GM12878 (cell line): ENCODE results near the gene CXorf58. TPM values are rescaled to one million over a fixed set of nuclear protein-coding genes. Genes with fewer than 3 reads are reported as not detected.

Source experiments
- ATAC-seq: fragments of 200-7000 bp; cut with Tn5 transposase; 3 replicates; pipeline ENCODE4 v1.9.1; 2020; ENCODE audit warnings: mild to moderate bottlenecking, moderate library complexity
- BruUV-seq: library from RNA; stranded (reverse); fragments of 400-500 nt; replicated peaks from 2 replicates; lab custom pipeline; 2021; lab: Mats Ljungman, UMichigan
- CTCF ChIA-PET: fragments of 300-600 bp; sonication (Branson Sonifier 250); formaldehyde crosslinking; extraction: SDS; loops from one replicate; lab custom pipeline; 2021; ENCODE audit warnings: inconsistent platforms; lab: Yijun Ruan, JAX
- POLR2A ChIA-PET: fragments of 350-600 bp; formaldehyde crosslinking; extraction: SDS; loops from one replicate; lab custom pipeline; 2021; ENCODE audit warnings: inconsistent platforms; lab: Charles Lee
- RAD21 ChIA-PET: fragments of 300-600 bp; sonication (Branson Sonifier 250); formaldehyde crosslinking; loops from one replicate; lab custom pipeline; 2023; ENCODE audit warnings: antibody characterized with exemption; ENCODE audit not compliant: unreplicated experiment; lab: Charles Lee
- SMC1A ChIA-PET: fragments of 300-600 bp; sonication (Branson Sonifier 250); formaldehyde crosslinking; loops from one replicate; lab custom pipeline; 2023; ENCODE audit not compliant: unreplicated experiment, uncharacterized antibody; lab: Charles Lee
- DNase-seq: peaks from one replicate; pipeline ENCODE4 v3.0.0-alpha.2; 2011; ENCODE audit warnings: low read depth, low spot score
- FAIRE-seq: peaks from 3 replicates; lab custom pipeline; 2011; peaks lifted over from hg19 to GRCh38; lab: Jason Lieb, UNC
- H2AFZ ChIP-seq: 2 replicates; pipeline ENCODE4 v1.6.0; 2011; ENCODE audit warnings: low read depth, low read length, control low read depth; ENCODE audit not compliant: control insufficient read depth
- H3K27ac ChIP-seq: 2 replicates; pipeline ENCODE4 v1.5.1; 2011; ENCODE audit warnings: control low read depth; ENCODE audit not compliant: control insufficient read depth, insufficient read depth
- H3K27me3 ChIP-seq, 2 experiments: replicated peaks in 1 of 2; 2 replicates each; pipeline versions ENCODE4 v1.6.0 to v1.6.1; 2011; ENCODE audit warnings: low read length in 1 of 2; ENCODE audit not compliant: control insufficient read depth in 2 of 2, insufficient read depth in 2 of 2
- H3K36me3 ChIP-seq, 2 experiments: 2 replicates each; pipeline ENCODE4 v1.5.1; 2011; ENCODE audit warnings: low read length in 1 of 2; ENCODE audit not compliant: control insufficient read depth in 2 of 2, insufficient read depth in 2 of 2
- H3K4me1 ChIP-seq: 2 replicates; pipeline ENCODE4 v1.6.1; 2011; ENCODE audit warnings: mild to moderate bottlenecking, low read length, moderate library complexity, mixed read lengths; ENCODE audit not compliant: control insufficient read depth, insufficient read depth
- H3K4me2 ChIP-seq: 2 replicates; pipeline ENCODE4 v1.6.0; 2011; ENCODE audit warnings: control low read depth; ENCODE audit not compliant: control insufficient read depth, insufficient read depth
- H3K4me3 ChIP-seq: fragments of 200-600 bp; sonication (generic); 2 replicates; pipeline ENCODE4 v1.5.1; 2016
- H3K79me2 ChIP-seq: 2 replicates; pipeline ENCODE4 v1.6.0; 2011; ENCODE audit warnings: low read length; ENCODE audit not compliant: control insufficient read depth, insufficient read depth
- H3K9ac ChIP-seq: 2 replicates; pipeline ENCODE4 v1.8.0; 2011; ENCODE audit warnings: low read length, control low read depth, mixed read lengths; ENCODE audit not compliant: control insufficient read depth, insufficient read depth
- H3K9me3 ChIP-seq: replicated peaks from 3 replicates; pipeline ENCODE4 v1.5.1; 2011; ENCODE audit warnings: mild to moderate bottlenecking, low read length; ENCODE audit not compliant: control insufficient read depth, insufficient read depth
- H4K20me1 ChIP-seq: 2 replicates; pipeline ENCODE4 v1.6.0; 2011; ENCODE audit not compliant: control insufficient read depth, insufficient read depth
- ASH2L ChIP-seq: fragments of 300-600, 200-600 bp; sonication (generic); IDR thresholded peaks from 2 replicates; pipeline ENCODE4 v1.6.1; 2017; ENCODE audit warnings: low read depth, mild to moderate bottlenecking, borderline replicate concordance
- HCFC1 ChIP-seq: fragments of 150-350 bp; IDR thresholded peaks from 2 replicates; pipeline ENCODE4 v1.6.1; 2014; ENCODE audit warnings: low read length
- HDAC6 ChIP-seq: fragments of 200-600 bp; sonication (generic); IDR thresholded peaks from one replicate; pipeline ENCODE4 v1.8.0; 2017; ENCODE audit warnings: antibody characterized with exemption; ENCODE audit not compliant: unreplicated experiment
- IKZF1 ChIP-seq: fragments of 450-650 bp; conservative IDR thresholded peaks from 2 replicates; pipeline ENCODE4 v1.6.1; 2017; ENCODE audit warnings: antibody characterized with exemption, mild to moderate bottlenecking
- JUND ChIP-seq: IDR thresholded peaks from 2 replicates; pipeline ENCODE4 v1.6.1; 2012; ENCODE audit warnings: low read depth, mild to moderate bottlenecking, low read length, improper control_type of control experiment, moderate library complexity
- RBBP5 ChIP-seq: fragments of 200-600 bp; sonication (generic); conservative IDR thresholded peaks from 2 replicates; pipeline ENCODE4 v1.6.1; 2016
- SIN3A ChIP-seq: IDR thresholded peaks from 2 replicates; pipeline ENCODE4 v1.6.1; 2012; ENCODE audit warnings: low read depth, low read length, improper control_type of control experiment
- SUPT20H ChIP-seq: IDR thresholded peaks from 2 replicates; pipeline ENCODE4 v1.6.1; 2011; ENCODE audit warnings: low read depth, mild to moderate bottlenecking, low read length, moderate library complexity, borderline replicate concordance; ENCODE audit not compliant: control insufficient read depth
- TCF12 ChIP-seq: IDR thresholded peaks from 2 replicates; pipeline ENCODE4 v1.6.1; 2011; ENCODE audit warnings: low read depth, mild to moderate bottlenecking, low read length
- ZNF217 ChIP-seq: fragments of 450-650 bp; IDR thresholded peaks from 2 replicates; pipeline ENCODE4 v1.6.1; 2017; ENCODE audit warnings: antibody characterized with exemption, mild to moderate bottlenecking
- ZNF274 ChIP-seq: IDR thresholded peaks from one replicate; pipeline ENCODE4 v1.8.0; 2011; ENCODE audit not compliant: insufficient read length, insufficient read depth
- WGBS: methylation state at CpG from one replicate; pipeline ENCODE4 v1.1.6; 2016; ENCODE audit warnings: low lambda C conversion rate; ENCODE audit not compliant: insufficient replicate concordance, insufficient coverage; ENCODE audit errors: missing lambda C conversion rate; 5-methylcytosine and 5-hydroxymethylcytosine counted together
- in situ Hi-C: fragments of 300-500 bp; cut with MboI; formaldehyde crosslinking; loops from 9 replicates; pipeline ENCODE4 v1.14.3; 2018; ENCODE audit warnings: mixed read lengths
- intact Hi-C: fragments of 100-400 bp; cut with micrococcal nuclease; formaldehyde crosslinking; loops from one replicate; pipeline ENCODE4 v1.14.2; 2022; ENCODE audit not compliant: unreplicated experiment
- polyA plus RNA-seq, 11 experiments: library from polyadenylated mRNA; depleted of rRNA in 4 of 11; unstranded in 6 of 11; stranded (reverse) in 5 of 11; fragments of >200 nt; fragmentation: Nextera tagmentation in 4 of 11; fragmentation: Illumina TruSeq in 1 of 11; extraction: Ambion mirVana in 4 of 11; extraction: Trizol in 1 of 11; gene quantifications; 1 replicate in 1 of 11; 2 replicates in 10 of 11; pipeline versions ENCODE4 v1.2.1 to v1.2.3, GENCODE V29; 2011 to 2016; ENCODE audit warnings: inconsistent platforms in 2 of 11, missing spikeins in 2 of 11, low read depth in 1 of 11
- total RNA-seq, 4 experiments: library from RNA; depleted of rRNA in 3 of 4; stranded (reverse); fragments of >200 nt in 3 of 4; fragmentation: Illumina TruSeq in 1 of 4; extraction: Trizol in 1 of 4; gene quantifications; 2 replicates each; pipeline versions ENCODE4 v1.2.1 to v1.2.3, GENCODE V29; 2013 to 2021
- TF ChIP-seq, protein P1 (sequence below): fragments of 450-650 bp; conservative IDR thresholded peaks from 2 replicates; pipeline ENCODE4 v1.6.1; 2017; ENCODE audit warnings: mild to moderate bottlenecking, moderate library complexity
- TF ChIP-seq, protein P2 (sequence below): IDR thresholded peaks from 2 replicates; pipeline ENCODE4 v1.6.1; 2012; ENCODE audit warnings: low read length, inconsistent platforms
- TF ChIP-seq, protein P3 (sequence below): IDR thresholded peaks from 2 replicates; pipeline ENCODE4 v1.6.1; 2011; ENCODE audit warnings: low read depth, low read length, improper control_type of control experiment, borderline replicate concordance
- TF ChIP-seq, protein P4 (sequence below): fragments of 450-650 bp; formaldehyde crosslinking; IDR thresholded peaks from 2 replicates; pipeline ENCODE4 v1.5.0; 2022; ENCODE audit warnings: mild to moderate bottlenecking, missing genetic modification characterization

CXorf58 gene
- total and polyA plus RNA-seq, 10 of the 15 experiments (the other 5 are each of a cell fraction or from before 2014, with no cell fraction given), result 0.10 to 0.24 (median 0.13) TPM; not detected in 5

DNA sequence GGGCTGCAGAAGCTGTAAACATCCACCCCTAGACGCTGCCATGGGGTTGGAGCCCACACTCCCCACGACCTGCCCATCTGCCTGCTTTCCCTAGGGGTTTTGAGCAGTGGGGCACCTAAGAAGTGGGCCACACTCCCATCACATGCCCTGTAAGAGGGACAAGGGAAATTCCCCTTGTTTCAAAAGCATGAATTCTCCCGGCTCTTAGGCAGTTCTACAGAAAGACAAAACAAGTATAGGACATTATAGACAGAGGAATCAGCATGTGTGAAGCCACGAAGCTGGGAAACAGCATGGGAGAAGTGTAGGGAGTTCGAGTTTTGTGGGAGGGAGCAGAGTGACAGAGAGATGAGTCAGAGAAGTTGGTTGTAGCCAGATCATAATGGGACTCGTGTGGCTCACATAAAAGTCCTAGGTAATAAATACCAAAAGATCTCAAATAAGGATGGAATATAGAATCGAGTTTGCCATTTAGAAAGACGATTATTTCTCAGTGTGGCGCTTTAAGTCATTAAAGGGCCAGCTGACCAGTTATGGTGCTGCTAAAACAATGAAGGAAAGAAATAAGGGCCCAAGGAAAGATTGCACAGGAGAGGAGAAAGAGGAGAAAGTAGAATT is 24.0 kb upstream of the CXorf58 start:
- Histone ChIP-seq H3K9me3 (no peaks in the 10 kb centered on the region; the same call in 2 of the 3 replicates), H4K20me1 (no peaks in the 10 kb centered on the region), H3K9ac (no peak overlapping the region), H3K36me3 (no peaks in the 10 kb centered on the region), H3K4me3 (no peak overlapping the region), H2AFZ (no peak overlapping the region), H3K4me2 (no peak overlapping the region), H3K4me1 (no peaks in the 10 kb centered on the region), H3K27me3 (no peaks in the 10 kb centered on the region), H3K27ac (no peak overlapping the region), H3K79me2 (no peaks in the 10 kb centered on the region)
- BruUV-seq, result no TSS peak
- no peak for FAIRE-seq
- SMC1A ChIA-PET, result no interaction called here
- POLR2A ChIA-PET, result interaction anchor here (0.5 to 0.6 kb wide), 2 partner anchors 12 to 16 kb away, joined by 3 to 4 read pairs; no protein-coding TSS in a partner anchor
- CTCF ChIA-PET, result interaction anchor here (1.1 kb wide), 1 partner anchor 17 kb away, joined by 4 read pairs; no protein-coding TSS in a partner anchor
- TF ChIP-seq, protein P1, sequence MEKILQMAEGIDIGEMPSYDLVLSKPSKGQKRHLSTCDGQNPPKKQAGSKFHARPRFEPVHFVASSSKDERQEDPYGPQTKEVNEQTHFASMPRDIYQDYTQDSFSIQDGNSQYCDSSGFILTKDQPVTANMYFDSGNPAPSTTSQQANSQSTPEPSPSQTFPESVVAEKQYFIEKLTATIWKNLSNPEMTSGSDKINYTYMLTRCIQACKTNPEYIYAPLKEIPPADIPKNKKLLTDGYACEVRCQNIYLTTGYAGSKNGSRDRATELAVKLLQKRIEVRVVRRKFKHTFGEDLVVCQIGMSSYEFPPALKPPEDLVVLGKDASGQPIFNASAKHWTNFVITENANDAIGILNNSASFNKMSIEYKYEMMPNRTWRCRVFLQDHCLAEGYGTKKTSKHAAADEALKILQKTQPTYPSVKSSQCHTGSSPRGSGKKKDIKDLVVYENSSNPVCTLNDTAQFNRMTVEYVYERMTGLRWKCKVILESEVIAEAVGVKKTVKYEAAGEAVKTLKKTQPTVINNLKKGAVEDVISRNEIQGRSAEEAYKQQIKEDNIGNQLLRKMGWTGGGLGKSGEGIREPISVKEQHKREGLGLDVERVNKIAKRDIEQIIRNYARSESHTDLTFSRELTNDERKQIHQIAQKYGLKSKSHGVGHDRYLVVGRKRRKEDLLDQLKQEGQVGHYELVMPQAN, result no peak
- TF ChIP-seq, protein P2, sequence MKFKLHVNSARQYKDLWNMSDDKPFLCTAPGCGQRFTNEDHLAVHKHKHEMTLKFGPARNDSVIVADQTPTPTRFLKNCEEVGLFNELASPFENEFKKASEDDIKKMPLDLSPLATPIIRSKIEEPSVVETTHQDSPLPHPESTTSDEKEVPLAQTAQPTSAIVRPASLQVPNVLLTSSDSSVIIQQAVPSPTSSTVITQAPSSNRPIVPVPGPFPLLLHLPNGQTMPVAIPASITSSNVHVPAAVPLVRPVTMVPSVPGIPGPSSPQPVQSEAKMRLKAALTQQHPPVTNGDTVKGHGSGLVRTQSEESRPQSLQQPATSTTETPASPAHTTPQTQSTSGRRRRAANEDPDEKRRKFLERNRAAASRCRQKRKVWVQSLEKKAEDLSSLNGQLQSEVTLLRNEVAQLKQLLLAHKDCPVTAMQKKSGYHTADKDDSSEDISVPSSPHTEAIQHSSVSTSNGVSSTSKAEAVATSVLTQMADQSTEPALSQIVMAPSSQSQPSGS, result no peak
- TF ChIP-seq, protein P3, sequence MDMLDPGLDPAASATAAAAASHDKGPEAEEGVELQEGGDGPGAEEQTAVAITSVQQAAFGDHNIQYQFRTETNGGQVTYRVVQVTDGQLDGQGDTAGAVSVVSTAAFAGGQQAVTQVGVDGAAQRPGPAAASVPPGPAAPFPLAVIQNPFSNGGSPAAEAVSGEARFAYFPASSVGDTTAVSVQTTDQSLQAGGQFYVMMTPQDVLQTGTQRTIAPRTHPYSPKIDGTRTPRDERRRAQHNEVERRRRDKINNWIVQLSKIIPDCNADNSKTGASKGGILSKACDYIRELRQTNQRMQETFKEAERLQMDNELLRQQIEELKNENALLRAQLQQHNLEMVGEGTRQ, result no peak
- no peak for TF ChIP-seq SUPT20H
- TF ChIP-seq JUND, result no peak
- no peak for TF ChIP-seq TCF12
- no peak for TF ChIP-seq RBBP5
- TF ChIP-seq, protein P4, sequence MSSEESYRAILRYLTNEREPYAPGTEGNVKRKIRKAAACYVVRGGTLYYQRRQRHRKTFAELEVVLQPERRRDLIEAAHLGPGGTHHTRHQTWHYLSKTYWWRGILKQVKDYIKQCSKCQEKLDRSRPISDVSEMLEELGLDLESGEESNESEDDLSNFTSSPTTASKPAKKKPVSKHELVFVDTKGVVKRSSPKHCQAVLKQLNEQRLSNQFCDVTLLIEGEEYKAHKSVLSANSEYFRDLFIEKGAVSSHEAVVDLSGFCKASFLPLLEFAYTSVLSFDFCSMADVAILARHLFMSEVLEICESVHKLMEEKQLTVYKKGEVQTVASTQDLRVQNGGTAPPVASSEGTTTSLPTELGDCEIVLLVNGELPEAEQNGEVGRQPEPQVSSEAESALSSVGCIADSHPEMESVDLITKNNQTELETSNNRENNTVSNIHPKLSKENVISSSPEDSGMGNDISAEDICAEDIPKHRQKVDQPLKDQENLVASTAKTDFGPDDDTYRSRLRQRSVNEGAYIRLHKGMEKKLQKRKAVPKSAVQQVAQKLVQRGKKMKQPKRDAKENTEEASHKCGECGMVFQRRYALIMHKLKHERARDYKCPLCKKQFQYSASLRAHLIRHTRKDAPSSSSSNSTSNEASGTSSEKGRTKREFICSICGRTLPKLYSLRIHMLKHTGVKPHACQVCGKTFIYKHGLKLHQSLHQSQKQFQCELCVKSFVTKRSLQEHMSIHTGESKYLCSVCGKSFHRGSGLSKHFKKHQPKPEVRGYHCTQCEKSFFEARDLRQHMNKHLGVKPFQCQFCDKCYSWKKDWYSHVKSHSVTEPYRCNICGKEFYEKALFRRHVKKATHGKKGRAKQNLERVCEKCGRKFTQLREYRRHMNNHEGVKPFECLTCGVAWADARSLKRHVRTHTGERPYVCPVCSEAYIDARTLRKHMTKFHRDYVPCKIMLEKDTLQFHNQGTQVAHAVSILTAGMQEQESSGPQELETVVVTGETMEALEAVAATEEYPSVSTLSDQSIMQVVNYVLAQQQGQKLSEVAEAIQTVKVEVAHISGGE (CRISPR knock-in tag), result no peak
- TF ChIP-seq ZNF217, result no peak
- no peak for TF ChIP-seq SIN3A
- TF ChIP-seq HCFC1, result no peak
- no peak for TF ChIP-seq ASH2L
- no peak for TF ChIP-seq HDAC6
- TF ChIP-seq IKZF1, result no peak
- no peak for TF ChIP-seq ZNF274
- ATAC-seq, result peak; percentile 40
- RAD21 ChIA-PET, result no interaction called here
- intact Hi-C loops, result no loop called here
- in situ Hi-C loops, result no loop called here
- WGBS, result 41% methylated on average over 9 of the region's 9 CpGs
- DNase-seq, result no peak
